Body of pancreas (tissue), 4 donors: ENCODE measurements around the gene C22orf15. TPM values are rescaled to one million over a fixed set of nuclear protein-coding genes. Genes with fewer than 3 reads are reported as not detected.

Experiments
- ATAC-seq: fragments of 150-250 bp; one replicate; pipeline ENCODE4 v1.9.1; 2016
- DNase-seq, 4 donors: peaks; one replicate each; pipeline ENCODE4 v3.0.0-alpha.2; 2019
- H3K27ac ChIP-seq, 4 donors: fragments of 200-600 bp; sonication (generic); 1 replicate in 3 of 4; 2 replicates in 1 of 4; pipeline versions ENCODE4 v1.5.1 to v1.6.1; 2016 to 2019; ENCODE audit warnings: mild to moderate bottlenecking in 1 of 4, mixed read lengths in 1 of 4, moderate library complexity in 1 of 4
- H3K27me3 ChIP-seq, 2 donors: fragments of 200-600 bp; sonication (generic); one replicate each; pipeline ENCODE4 v1.6.0; 2016; ENCODE audit warnings: mild to moderate bottlenecking in 1 of 2
- H3K36me3 ChIP-seq, 2 donors: fragments of 200-600 bp; sonication (generic); replicated peaks in 1 of 2; 2 replicates each; pipeline ENCODE4 v1.5.1; 2016; ENCODE audit warnings: low read depth in 2 of 2; ENCODE audit not compliant: insufficient read depth in 1 of 2
- H3K4me1 ChIP-seq: fragments of 200-600 bp; sonication (generic); one replicate; pipeline ENCODE4 v1.6.0; 2016
- H3K4me3 ChIP-seq, 2 donors: fragments of 200-600 bp; sonication (generic); 1 replicate in 1 of 2; 2 replicates in 1 of 2; pipeline ENCODE4 v1.5.1; 2016 to 2019
- H3K9me3 ChIP-seq, 3 donors: fragments of 200-600 bp; sonication (generic); 1 replicate in 2 of 3; 2 replicates in 1 of 3; pipeline ENCODE4 v1.5.1; 2016
- CTCF ChIP-seq, 7 experiments: fragments of 450-650 bp in 4 of 7; fragments of 200-600 bp in 3 of 7; sonication (generic) in 3 of 7; IDR thresholded peaks; one replicate each; pipeline ENCODE4 v1.5.1; 2016 to 2019; ENCODE audit warnings: antibody characterized with exemption in 7 of 7
- POLR2A ChIP-seq, 3 donors: fragments of 450-650 bp; IDR thresholded peaks; one replicate each; pipeline ENCODE4 v1.6.1; 2016; ENCODE audit warnings: antibody characterized with exemption in 3 of 3, mild to moderate bottlenecking in 2 of 3
- WGBS, 2 donors: methylation state at CpG; one replicate each; pipeline ENCODE4 v1.1.5; 2017; 5-methylcytosine and 5-hydroxymethylcytosine counted together
- intact Hi-C: fragments of 100-400 bp; cut with DNase I; formaldehyde crosslinking; loops from one replicate; pipeline ENCODE4 v1.15.1; 2023
- total RNA-seq, 2 donors: library from RNA; depleted of rRNA; stranded (reverse); fragments of >200 nt; gene quantifications; one replicate each; pipeline ENCODE4 v1.1.0, GENCODE V29; 2016

Gene C22orf15
- total RNA-seq, 2 donors from 2014 or later = not detected

- Histone ChIP-seq H3K36me3 (peaks cover 0 to under 1% of the 10 kb centered on the region in 2 donors), H3K27ac (peak overlapping the region; percentile 68 to 82 (median 76)), H3K9me3 (no peaks in the 10 kb centered on the region), H3K4me1 (peaks cover 19% of the 10 kb centered on the region), H3K27me3 (no peaks in the 10 kb centered on the region), H3K4me3 (peak overlapping the region; percentile 59 to 82)
- WGBS, 2 donors = 0 to 5% methylated on average over 22 to 84 of the region's 84 CpGs
- ATAC-seq = peak; percentile 91
- TF ChIP-seq CTCF (IDR thresholded peaks at IDR 0.05) (no peak), POLR2A (IDR thresholded peaks at IDR 0.05) (peak; percentile 81 to 89 (median 85))
- intact Hi-C loops = no loop called here
- DNase-seq = peak; percentile 82 to 87 (median 84)
These were observed 45.7 kb upstream of the C22orf15 start for GRCh38 chr22:23716811-23717801.

DNA sequence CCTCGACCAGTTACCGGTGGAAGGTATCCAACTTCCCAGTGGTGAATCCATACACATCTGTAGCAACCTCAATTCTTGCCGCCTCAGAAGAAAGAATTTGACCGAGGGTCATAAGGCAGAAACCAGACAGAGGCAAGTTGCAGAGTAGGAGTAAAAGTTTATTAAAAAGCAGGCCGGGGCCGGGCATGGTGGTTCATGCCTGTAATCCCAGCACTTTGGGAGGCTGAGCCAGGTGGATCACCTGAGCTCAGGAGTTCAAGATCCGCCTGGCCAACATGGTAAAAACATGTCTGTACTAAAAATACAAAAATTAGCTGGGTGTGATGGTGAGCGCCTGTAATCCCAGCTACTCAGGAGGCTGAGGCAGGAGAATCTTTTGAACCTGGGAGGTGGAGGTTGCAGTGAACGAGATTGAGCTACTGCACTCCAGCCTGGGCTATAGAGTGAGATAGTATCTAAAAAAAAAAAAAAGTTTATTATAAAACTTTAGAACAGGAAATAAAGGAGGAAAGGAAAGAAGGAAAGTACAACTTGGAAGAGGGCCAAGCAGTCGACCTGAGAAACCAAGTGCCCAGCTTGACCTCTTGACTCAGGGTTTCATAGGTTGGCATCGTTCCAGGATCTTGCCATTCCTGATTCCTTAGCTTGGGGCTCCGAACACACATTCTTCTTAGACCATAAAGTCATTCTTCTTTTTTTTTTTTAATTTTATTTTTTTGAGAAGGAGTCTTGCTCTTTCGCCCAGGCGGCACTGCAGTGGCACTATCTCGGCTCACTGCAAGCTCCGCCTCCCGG is 44.2 kb upstream of the C22orf15 start:
- DNase-seq (no peak), ATAC-seq (no peak)
- intact Hi-C loops = no loop called here
- no peak for TF ChIP-seq CTCF (IDR thresholded peaks at IDR 0.05)
- TF ChIP-seq POLR2A (IDR thresholded peaks at IDR 0.05) = no peak
- WGBS, 2 donors = 85 to 86% methylated on average over 17 of the region's 17 CpGs
- Histone ChIP-seq H3K27ac (no peak overlapping the region), H3K36me3 (no peaks in the 10 kb centered on the region), H3K27me3 (no peaks in the 10 kb centered on the region), H3K4me3 (no peak overlapping the region), H3K9me3 (no peaks in the 10 kb centered on the region), H3K4me1 (peaks cover 19% of the 10 kb centered on the region)

DNA sequence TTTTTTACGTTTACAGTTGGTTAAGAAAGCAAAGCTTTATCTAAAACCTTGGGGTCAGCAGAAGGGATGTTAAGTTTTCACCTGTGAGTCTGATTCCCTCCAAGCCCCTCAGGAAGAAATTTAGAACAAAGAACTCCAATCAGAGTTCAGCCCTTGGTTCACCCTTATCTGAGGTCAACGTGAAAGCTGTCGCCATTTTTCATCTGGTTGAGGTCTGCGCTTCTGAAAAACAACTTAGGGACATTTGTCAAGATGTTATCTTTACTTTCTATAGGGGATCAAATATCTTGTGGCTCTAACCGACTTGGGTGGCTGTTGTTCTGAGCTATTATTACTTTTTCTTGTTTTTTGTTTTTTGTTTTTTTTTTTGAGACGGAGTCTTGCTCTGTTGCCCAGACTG is 41.9 kb upstream of the C22orf15 start:
- no peaks in the 10 kb centered on the region for H3K27me3 ChIP-seq
- intact Hi-C loops = no loop called here
- no peak overlapping the region for H3K4me3 ChIP-seq
- peaks cover 10% of the 10 kb centered on the region for H3K4me1 ChIP-seq
- TF ChIP-seq CTCF (IDR thresholded peaks at IDR 0.05) (no peak), POLR2A (IDR thresholded peaks at IDR 0.05) (no peak)
- DNase-seq = no peak
- H3K27ac ChIP-seq = no peak overlapping the region
- WGBS, 2 donors = 49 to 53% methylated on average over 6 of the region's 6 CpGs
- no peak for ATAC-seq
- H3K36me3 ChIP-seq = no peaks in the 10 kb centered on the region
- no peaks in the 10 kb centered on the region for H3K9me3 ChIP-seq

- no peaks in the 10 kb centered on the region for H3K27me3 ChIP-seq
- DNase-seq (no peak), ATAC-seq (no peak)
- TF ChIP-seq CTCF (IDR thresholded peaks at IDR 0.05) = no peak
- TF ChIP-seq POLR2A (IDR thresholded peaks at IDR 0.05) = no peak
- H3K4me1 ChIP-seq = peaks cover 4% of the 10 kb centered on the region
- intact Hi-C loops = no loop called here
- H3K4me3 ChIP-seq = no peak overlapping the region
- no peaks in the 10 kb centered on the region for H3K36me3 ChIP-seq
- no peaks in the 10 kb centered on the region for H3K9me3 ChIP-seq
- WGBS, 2 donors = 78 to 88% methylated on average over 4 of the region's 4 CpGs
- no peak overlapping the region for H3K27ac ChIP-seq
These were observed 40.6 kb upstream of the C22orf15 start for GRCh38 chr22:23722160-23722559.
